Stimulated activated CD4-positive, alpha-beta T cell treated with anti-CD3 and anti-CD28 coated beads, TNF-alpha, amount 100 ng/mL, for 24 hours (primary cell): ENCODE results near the gene OTOR.

Experiments used
- DNase-seq, 3 experiments: peaks; one replicate each; pipeline ENCODE4 v3.0.0-alpha.2; 2020; ENCODE audit warnings: low read depth in 3 of 3

OTOR gene

DNA sequence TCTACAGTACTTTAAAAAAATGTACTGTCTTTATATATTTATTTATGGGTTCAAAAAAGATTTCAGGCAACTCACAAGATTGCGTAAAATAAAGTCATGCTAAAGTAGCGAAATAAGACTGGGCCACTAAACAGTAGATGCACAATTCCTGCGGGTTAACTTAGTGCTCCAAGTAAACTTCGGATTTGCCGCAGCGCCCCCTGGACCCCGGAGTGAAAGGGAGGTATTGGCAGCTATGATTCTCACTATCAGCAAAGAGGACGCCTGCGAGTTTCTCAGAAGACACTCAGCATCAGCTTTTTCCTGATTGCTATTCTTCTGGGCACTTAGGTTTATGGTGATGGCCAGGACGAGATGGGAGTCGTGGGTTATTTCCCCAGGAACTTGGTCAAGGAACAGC lies 1.4 kb downstream of the OTOR start:
- no peak for DNase-seq

DNA sequence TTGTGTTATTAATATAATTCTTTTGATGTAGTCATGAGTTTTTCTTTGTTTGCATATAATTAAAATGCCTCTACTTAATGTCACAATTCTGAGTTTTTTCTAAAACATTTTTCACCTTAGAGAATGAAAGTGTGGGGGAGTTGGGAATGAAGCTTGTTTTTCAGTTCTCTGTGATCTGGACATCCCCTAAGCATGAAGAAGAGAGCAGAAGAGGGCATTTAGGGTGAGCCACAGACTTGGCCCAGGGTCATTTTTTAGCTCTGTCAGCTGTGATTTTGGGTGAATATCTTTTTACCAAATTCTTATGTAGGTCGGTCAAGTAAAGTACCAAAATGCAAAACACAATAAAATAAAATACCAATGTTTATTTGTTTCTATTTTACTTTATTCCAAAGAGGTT lies 3.9 kb downstream of the OTOR start:
- no peak for DNase-seq

DNA sequence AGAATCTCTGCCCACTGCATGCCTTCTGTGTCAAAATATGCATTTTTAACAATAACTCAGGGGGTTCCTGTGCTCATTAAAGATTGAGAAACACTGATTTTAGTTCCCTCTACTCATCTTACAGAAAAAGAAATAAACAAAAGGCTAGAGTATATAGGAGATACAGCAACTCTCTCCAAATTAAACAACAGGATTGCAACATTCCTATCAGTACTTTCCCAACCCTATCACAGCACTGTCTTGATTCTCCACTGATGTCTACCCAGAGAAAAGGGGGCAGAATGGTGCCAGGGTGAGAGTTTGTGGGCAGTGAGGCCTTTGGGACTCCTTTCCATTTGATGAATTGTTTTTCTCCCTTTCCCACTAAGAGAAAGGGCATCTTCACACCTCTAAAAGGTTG lies 4.7 kb downstream of the OTOR start:
- no peak for DNase-seq

DNA sequence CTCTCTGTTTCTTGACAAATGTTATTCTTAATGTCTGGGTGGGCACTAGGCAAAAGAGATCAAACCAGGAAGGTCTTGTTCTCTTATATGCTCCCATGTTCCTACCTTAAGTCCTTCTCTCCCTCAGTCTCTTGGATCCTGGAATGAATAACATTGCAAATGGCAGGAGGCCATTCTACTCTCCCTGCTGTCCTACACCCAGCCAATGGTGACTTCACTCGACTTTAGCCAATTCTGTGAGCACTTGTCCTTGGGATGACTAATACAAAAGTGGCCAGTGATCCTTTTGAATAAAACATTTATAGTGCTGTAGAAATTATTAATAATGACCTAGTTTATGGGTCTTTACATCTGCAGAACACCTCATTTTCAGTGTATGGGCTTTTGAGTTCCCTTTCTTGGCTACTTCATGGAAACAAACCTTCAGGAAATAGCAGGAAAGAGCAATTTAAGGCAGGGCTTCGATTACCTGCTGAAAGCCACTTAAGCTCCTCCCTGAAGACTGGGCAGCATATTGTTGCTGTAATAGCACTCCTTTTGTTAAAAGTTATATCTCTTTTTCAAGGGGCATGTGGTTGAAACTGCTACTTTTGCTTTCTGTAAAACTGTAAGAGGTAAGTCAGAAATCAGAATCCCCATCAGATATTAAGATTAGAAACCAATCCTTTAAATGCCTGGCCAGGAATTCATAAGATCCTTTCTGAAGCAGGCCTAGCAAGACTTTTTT lies 10.5 kb downstream of the OTOR start:
- no peak for DNase-seq

DNA sequence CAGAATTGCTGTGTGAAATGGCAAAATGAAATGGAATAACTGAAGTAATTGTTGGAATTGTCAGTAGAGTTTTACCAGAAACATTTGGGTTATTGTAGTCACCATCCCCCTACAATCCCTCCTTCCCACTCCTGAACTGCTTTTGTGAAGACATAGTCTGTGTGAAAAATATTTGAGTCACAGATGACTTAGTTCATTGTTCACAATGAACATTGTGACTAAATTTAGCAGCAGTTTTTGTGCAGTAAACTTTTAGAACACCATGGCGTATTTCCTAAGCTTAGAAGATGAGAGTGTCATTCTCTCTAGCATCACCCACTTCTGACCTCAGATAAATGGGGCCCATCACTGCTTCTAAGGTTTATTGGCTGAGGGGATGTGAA lies 11.0 kb downstream of the OTOR start:
- no peak for DNase-seq

DNA sequence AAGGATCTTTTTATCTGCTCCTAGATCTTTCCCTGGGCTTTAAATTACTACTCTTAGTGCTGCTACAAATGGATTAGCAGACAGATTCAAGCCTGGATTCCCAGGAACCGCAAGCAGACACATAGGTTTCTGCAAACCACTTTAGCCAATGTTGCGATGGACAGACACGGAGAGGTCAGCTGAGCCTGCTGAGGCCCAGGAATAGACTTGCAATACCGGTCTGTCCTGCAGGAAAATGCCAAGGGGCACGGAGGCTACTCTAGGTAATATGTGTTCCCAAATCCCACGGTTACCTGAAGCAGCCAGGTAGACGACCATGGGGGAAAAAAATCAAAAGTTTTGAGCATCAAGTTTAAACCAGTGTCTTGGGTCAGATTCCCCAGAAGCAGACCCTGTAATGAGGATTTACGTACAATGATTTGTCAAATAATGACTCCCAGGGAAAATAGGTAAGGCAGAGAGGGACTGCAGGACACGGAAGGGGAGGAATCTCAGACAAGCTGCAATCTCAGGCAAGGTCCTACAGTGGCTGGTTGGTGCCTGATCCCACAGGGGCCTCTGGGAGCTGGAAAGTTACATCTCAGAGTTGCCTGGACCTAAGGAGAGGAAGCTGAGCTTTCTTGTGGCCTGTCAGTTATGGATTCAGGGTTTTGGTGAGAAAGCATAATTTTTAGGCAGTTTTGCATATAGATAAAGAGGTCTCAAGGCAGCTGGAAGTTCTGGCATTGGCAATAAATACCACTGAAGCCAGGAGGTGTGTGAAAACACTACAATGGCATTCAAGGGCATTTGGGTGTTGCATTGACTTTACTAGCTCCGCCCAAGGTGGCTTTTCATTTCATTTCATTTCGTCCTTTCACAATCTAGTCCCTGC lies 12.5 kb downstream of the OTOR start:
- DNase-seq, result no peak

DNA sequence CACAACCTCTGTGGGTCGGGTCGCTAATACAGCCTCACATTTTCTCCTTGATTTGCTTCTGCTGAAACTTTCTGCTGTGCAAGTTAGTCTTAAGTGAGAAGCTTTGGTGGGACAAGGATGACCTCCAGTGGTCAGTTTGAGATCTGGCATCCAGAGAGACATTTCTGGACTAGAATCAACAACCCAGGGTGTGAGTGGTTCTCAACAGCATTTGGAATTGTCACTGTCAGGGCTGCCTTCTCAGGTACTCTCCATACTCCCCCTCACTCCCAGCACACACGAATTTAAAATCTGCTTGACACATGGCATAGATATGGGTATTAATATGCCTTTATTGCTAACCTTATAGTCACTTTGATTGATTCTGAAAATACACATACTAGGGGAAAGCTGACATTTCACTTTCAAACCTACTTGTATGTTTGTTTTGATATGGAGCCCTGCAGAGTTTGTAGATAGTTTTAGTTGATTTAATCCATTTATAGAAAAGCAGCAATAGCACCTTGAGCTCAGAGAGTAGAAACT lies 13.2 kb downstream of the OTOR start:
- peak; percentile 1 to 14 (median 9) for DNase-seq

DNA sequence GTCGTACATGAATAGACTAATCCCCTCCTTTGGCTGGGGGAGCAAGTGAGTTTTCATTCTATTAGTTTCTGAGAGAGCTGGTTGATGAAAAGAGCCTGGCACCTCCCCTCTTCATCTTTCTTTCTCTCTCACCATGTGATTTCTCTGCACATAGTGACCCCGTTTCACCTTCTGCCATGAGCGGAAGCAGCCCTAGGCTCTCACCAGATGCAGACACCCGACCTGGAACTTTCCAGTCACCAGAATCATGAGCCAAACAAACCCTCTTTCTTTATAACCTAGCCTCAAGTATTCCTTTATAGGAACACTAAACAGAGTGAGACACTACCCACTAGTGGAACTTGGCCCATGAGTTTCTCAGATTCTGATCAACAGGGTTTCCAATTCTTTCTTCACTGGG lies 16.4 kb downstream of the OTOR start:
- DNase-seq, result no peak

DNA sequence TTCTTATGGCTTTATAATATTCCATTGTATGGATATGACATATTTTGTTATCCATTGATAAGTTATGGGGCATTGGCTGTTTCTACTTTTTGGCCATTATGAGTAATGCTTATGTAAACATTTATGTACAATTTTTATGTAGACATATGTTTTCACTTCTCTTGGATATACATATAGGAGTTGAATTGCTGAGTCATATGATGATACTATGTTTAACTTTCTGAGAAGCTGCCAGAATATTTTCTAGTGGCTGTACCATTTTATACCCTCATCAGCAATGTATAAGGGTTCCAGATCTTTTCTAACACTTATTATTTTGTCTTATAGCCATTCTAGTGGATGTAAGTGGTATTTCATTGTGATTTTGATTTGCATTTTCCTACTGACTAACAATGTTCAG lies 23.1 kb downstream of the OTOR start:
- DNase-seq, result no peak

DNA sequence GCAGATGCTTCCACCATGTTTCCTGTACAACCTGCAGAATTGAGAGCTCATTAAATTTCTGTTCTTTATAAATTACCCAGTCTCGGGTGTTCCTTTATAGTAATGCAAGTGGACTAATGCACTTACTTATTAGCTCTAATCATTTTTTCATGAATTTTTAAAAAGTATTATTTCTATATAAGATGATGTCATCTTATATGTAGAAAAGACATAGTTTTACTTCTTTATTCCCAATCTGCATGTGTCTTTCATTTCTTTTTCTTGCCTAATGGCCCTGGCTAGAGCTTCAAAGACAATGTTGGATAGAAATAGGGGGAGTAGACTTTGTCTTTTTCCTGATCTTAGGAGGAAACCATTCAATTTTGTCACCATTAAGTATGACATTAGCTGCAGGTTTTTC lies 27.8 kb downstream of the OTOR start:
- DNase-seq, result no peak

DNA sequence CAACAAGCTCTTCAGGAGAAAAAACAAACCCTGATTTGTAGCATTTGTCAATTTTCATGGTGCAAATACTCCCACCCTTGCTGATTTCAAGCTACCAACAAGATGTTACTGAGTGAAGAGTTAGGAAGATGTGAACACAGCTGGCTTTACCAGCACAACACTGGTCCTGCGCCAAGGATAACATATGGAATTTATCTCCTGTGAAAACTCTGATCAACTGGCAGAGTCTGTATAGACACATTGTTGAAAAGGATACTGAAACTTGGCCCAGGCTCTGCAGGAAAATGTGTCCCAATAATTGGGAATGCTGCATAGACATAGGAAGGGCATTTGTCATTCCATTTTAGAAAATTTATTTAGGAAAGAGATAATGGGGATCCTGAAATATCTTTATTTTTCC lies 29.0 kb downstream of the OTOR start:
- DNase-seq, result no peak

DNA sequence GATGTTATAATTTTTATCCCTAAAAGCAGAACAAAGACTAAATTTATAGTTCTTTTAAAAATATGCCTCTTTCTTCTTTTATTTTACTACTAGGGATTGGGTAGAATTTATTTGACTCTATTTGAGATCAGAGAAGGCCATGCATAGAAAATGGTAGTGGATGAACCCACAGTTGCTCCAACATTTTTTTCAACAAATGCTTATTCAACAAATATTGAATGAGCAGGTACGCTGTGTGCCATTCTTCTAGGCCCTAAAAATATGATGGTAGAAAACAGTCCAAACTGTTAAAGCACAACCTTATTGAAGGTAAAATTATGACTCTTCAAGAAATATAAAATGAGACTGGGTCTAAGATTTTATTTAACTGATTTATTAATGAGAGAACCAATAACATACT lies 30.0 kb downstream of the OTOR start:
- no peak for DNase-seq

DNA sequence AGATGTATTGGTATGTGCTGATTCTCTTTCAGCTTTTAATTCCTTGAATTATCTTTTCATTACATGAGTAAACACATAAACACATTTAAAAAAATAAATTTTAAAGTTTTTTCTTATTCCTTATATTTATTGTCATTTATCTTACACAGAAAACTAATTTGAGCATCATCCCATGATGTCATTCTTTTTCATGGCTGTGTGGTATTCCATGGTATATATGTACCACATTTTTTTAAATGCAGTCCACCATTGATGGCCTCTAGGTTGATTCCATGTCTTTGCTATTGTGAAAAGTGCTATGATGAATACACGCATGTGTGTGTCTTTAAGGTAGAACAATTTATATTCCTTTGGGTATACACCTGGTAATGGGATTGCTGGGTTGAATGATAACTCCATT lies 33.3 kb downstream of the OTOR start:
- no peak for DNase-seq

DNA sequence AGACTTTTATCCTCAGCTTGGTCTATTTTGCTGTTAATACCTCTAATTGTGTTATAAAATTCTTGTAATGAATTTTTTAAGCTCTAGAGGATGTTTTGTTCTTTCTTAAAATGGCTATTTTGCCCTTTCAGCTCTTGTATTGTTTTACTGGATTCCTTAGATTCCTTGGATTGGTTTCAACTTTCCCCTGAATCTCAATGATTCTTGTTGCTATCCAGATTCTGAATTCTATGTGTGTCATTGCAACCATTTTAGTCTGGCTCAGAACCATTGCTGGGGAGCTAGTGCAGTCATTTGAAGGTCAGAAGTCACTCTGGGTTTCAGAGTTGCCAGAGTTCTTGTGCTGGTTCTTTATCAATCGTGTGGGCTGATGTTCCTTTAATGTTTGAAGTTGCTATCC lies 37.1 kb downstream of the OTOR start:
- no peak for DNase-seq
